Progenitor cell of endocrine pancreas (in vitro differentiated cells): Measurements from ENCODE around the gene MRPS14. TPM values are rescaled to one million over a fixed set of nuclear protein-coding genes. Genes with fewer than 3 reads are reported as not detected.

Experiments used
- DNase-seq: peaks from one replicate; pipeline ENCODE4 v3.0.0; 2021; ENCODE audit warnings: low spot score; ENCODE audit not compliant: unreplicated experiment
- H3K27ac Mint-ChIP-seq: 2 replicates; pipeline ENCODE4 v1.8.0; 2021; ENCODE audit warnings: mild to moderate bottlenecking, moderate library complexity, mixed read lengths
- H3K27me3 Mint-ChIP-seq: 2 replicates; pipeline ENCODE4 v1.8.0; 2021; ENCODE audit warnings: mixed read lengths
- H3K36me3 Mint-ChIP-seq: 2 replicates; pipeline ENCODE4 v1.8.0; 2022; ENCODE audit warnings: mixed read lengths; ENCODE audit not compliant: insufficient read depth
- H3K4me1 Mint-ChIP-seq: 2 replicates; pipeline ENCODE4 v1.8.0; 2021; ENCODE audit warnings: low read depth, mixed read lengths
- H3K4me3 Mint-ChIP-seq: 2 replicates; pipeline ENCODE4 v1.8.0; 2021; ENCODE audit warnings: low read depth, mild to moderate bottlenecking, moderate library complexity, mixed read lengths
- H3K9me3 Mint-ChIP-seq: 2 replicates; pipeline ENCODE4 v1.8.0; 2021; ENCODE audit warnings: low read depth, mixed read lengths
- CTCF ChIP-seq: fragments of 200-600 bp; sonication (generic); IDR thresholded peaks from one replicate; pipeline ENCODE4 v1.5.0; 2021; ENCODE audit warnings: antibody characterized with exemption, mild to moderate bottlenecking; ENCODE audit not compliant: unreplicated experiment
- total RNA-seq: library from RNA; stranded (reverse); gene quantifications from 2 replicates; pipeline ENCODE4 v1.2.1, GENCODE V29; 2021

MRPS14 gene
- total RNA-seq, 1 donor from 2014 or later = 27.5 TPM

DNA sequence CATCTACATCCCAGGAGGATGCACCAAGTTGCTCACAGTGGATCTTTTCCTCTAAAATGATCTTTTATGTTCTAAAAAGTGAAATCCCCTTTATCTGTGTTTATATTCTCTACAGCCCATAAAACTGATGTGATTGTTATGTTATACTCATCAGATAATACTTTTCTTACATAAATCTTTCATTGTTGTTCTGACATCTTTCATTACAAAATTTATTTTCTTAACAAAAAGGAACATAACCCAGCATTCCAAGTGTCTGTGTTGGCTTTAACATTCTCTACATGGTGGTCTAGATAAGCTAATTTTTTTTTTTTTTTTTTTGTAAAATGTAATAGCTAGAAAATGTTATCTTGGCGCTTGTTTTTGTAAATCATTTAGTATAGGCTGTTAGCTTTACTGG lies 31.8 kb downstream of the MRPS14 start:
- Mint-ChIP-seq H3K27ac (no peak overlapping the region), H3K4me1 (peaks cover 2% of the 10 kb centered on the region), H3K27me3 (no peaks in the 10 kb centered on the region), H3K4me3 (no peak overlapping the region), H3K9me3 (no peaks in the 10 kb centered on the region), H3K36me3 (peaks cover 10% of the 10 kb centered on the region)
- no peak for TF ChIP-seq CTCF
- DNase-seq = no peak

DNA sequence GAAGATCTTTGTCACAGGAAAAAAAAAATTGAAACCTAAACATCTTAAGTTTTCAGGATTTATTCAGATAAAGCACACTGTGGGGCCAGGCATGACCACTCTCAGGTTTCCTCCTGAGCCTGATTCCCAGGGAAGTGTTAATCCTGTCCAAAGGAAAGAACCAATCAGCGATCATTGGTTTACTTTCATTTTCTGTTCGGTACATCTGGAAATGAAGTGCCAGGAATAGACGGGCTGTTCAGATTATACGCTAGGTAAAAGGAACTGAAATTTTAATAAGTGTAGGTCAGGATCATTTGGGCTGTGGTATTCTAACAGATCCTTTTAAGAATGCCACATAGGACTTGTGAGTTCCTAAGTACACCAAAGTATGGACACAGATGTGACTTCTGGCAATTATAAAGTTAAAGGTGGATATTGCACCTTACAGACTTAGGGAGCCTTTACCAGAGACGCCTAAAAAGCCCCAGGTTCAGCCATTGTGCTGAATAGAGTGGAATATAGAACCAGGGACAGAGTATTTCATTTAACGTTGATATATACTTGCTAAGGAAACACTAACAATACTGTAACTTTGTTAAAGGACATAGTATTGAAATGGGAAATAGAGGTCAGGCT lies 32.7 kb downstream of the MRPS14 start:
- no peaks in the 10 kb centered on the region for H3K9me3 Mint-ChIP-seq
- no peaks in the 10 kb centered on the region for H3K27me3 Mint-ChIP-seq
- H3K4me1 Mint-ChIP-seq = peaks cover 2% of the 10 kb centered on the region
- DNase-seq = no peak
- no peak overlapping the region for H3K27ac Mint-ChIP-seq
- no peak overlapping the region for H3K4me3 Mint-ChIP-seq
- no peak for TF ChIP-seq CTCF
- peaks cover 10% of the 10 kb centered on the region for H3K36me3 Mint-ChIP-seq

GRCh38 chr1:174989536-174990220 lies 33.5 kb downstream of the MRPS14 start:
- no peak overlapping the region for H3K27ac Mint-ChIP-seq
- no peaks in the 10 kb centered on the region for H3K27me3 Mint-ChIP-seq
- H3K4me3 Mint-ChIP-seq = no peak overlapping the region
- peaks cover 10% of the 10 kb centered on the region for H3K36me3 Mint-ChIP-seq
- DNase-seq = no peak
- no peaks in the 10 kb centered on the region for H3K9me3 Mint-ChIP-seq
- H3K4me1 Mint-ChIP-seq = peaks cover 4% of the 10 kb centered on the region
- TF ChIP-seq CTCF = no peak

GRCh38 chr1:174988986-174989385 lies 34.2 kb downstream of the MRPS14 start:
- Mint-ChIP-seq H3K27me3 (no peaks in the 10 kb centered on the region), H3K4me3 (no peak overlapping the region), H3K4me1 (peaks cover 5% of the 10 kb centered on the region), H3K36me3 (peaks cover 10% of the 10 kb centered on the region), H3K27ac (no peak overlapping the region), H3K9me3 (no peaks in the 10 kb centered on the region)
- no peak for TF ChIP-seq CTCF
- DNase-seq = no peak

- peaks cover 11% of the 10 kb centered on the region for H3K36me3 Mint-ChIP-seq
- TF ChIP-seq CTCF = no peak
- H3K27me3 Mint-ChIP-seq = no peaks in the 10 kb centered on the region
- H3K9me3 Mint-ChIP-seq = no peaks in the 10 kb centered on the region
- DNase-seq = no peak
- H3K4me1 Mint-ChIP-seq = peaks cover 5% of the 10 kb centered on the region
- no peak overlapping the region for H3K27ac Mint-ChIP-seq
- H3K4me3 Mint-ChIP-seq = no peak overlapping the region
Measured at GRCh38 chr1:174988539-174988938, 34.7 kb downstream of the MRPS14 start.
